ENCODE measurements around the gene TNIK. TPM values are rescaled to one million over a fixed set of nuclear protein-coding genes. Genes with fewer than 3 reads are reported as not detected.
"Not testable (repeated sequence)": the region's sequence is repeated elsewhere in the genome, so short reads cannot be mapped to it uniquely, and the experiment has no call there.

TNIK gene
- total RNA-seq, 2 donors from 2014 or later: 28.6 to 43.8 TPM

GRCh38 chr3:171320750-171321558 lies 139.3 kb downstream of the TNIK start:
- Mint-ChIP-seq H3K27me3 (no peaks in the 10 kb centered on the region), H3K36me3 (ENCODE audit: low read depth) (no peaks in the 10 kb centered on the region), H3K4me3 (no peak overlapping the region), H3K9me3 (no peaks in the 10 kb centered on the region), H3K27ac (no peak overlapping the region), H3K4me1 (peaks cover 13% of the 10 kb centered on the region)
- no peak for ATAC-seq (replicated peaks)

- peaks cover 11% of the 10 kb centered on the region for H3K4me1 Mint-ChIP-seq
Observed at GRCh38 chr3:171317171-171317570, 143.0 kb downstream of the TNIK start.

GRCh38 chr3:171315919-171316318 lies 144.3 kb downstream of the TNIK start:
- H3K27ac Mint-ChIP-seq: no peak overlapping the region
- H3K36me3 Mint-ChIP-seq (ENCODE audit: low read depth): no peaks in the 10 kb centered on the region
- no peak overlapping the region for H3K4me3 Mint-ChIP-seq
- no peaks in the 10 kb centered on the region for H3K9me3 Mint-ChIP-seq
- ATAC-seq (replicated peaks): no peak
- H3K27me3 Mint-ChIP-seq: no peaks in the 10 kb centered on the region
- H3K4me1 Mint-ChIP-seq: peaks cover 11% of the 10 kb centered on the region

More at GRCh38 chr3:171317171-171317570, 143.0 kb downstream of the TNIK start:
- H3K4me3 Mint-ChIP-seq: no peak overlapping the region
- no peak for ATAC-seq (replicated peaks)
- no peaks in the 10 kb centered on the region for H3K36me3 Mint-ChIP-seq (ENCODE audit: low read depth)
- H3K27me3 Mint-ChIP-seq: no peaks in the 10 kb centered on the region
- H3K9me3 Mint-ChIP-seq: no peaks in the 10 kb centered on the region
- H3K27ac Mint-ChIP-seq: no peak overlapping the region

- Mint-ChIP-seq H3K27me3 (no peaks in the 10 kb centered on the region), H3K9me3 (no peaks in the 10 kb centered on the region), H3K27ac (no peak overlapping the region), H3K36me3 (ENCODE audit: low read depth) (no peaks in the 10 kb centered on the region), H3K4me3 (no peak overlapping the region), H3K4me1 (peaks cover 13% of the 10 kb centered on the region)
- no peak for ATAC-seq (replicated peaks)
Observed at GRCh38 chr3:171315101-171315500, 145.1 kb downstream of the TNIK start.

GRCh38 chr3:171314341-171314740 lies 145.9 kb downstream of the TNIK start:
- no peaks in the 10 kb centered on the region for H3K27me3 Mint-ChIP-seq
- no peak overlapping the region for H3K27ac Mint-ChIP-seq
- ATAC-seq (replicated peaks): no peak
- H3K36me3 Mint-ChIP-seq (ENCODE audit: low read depth): no peaks in the 10 kb centered on the region
- H3K4me3 Mint-ChIP-seq: no peak overlapping the region
- H3K4me1 Mint-ChIP-seq: peaks cover 19% of the 10 kb centered on the region
- no peaks in the 10 kb centered on the region for H3K9me3 Mint-ChIP-seq

GRCh38 chr3:171313702-171314101 lies 146.5 kb downstream of the TNIK start:
- H3K27ac Mint-ChIP-seq: no peak overlapping the region
- H3K36me3 Mint-ChIP-seq (ENCODE audit: low read depth): no peaks in the 10 kb centered on the region
- no peaks in the 10 kb centered on the region for H3K9me3 Mint-ChIP-seq
- no peak for ATAC-seq (replicated peaks)
- H3K4me3 Mint-ChIP-seq: no peak overlapping the region
- H3K4me1 Mint-ChIP-seq: peaks cover 25% of the 10 kb centered on the region
- H3K27me3 Mint-ChIP-seq: no peaks in the 10 kb centered on the region

- Mint-ChIP-seq H3K9me3 (peaks cover 4% of the 10 kb centered on the region), H3K36me3 (ENCODE audit: low read depth) (no peaks in the 10 kb centered on the region), H3K4me3 (no peak overlapping the region), H3K27me3 (no peaks in the 10 kb centered on the region), H3K27ac (no peak overlapping the region), H3K4me1 (peaks cover 34% of the 10 kb centered on the region)
- ATAC-seq (replicated peaks): no peak
Observed at GRCh38 chr3:171312741-171313140, 147.5 kb downstream of the TNIK start.

GRCh38 chr3:171311784-171312183 lies 148.4 kb downstream of the TNIK start:
- no peaks in the 10 kb centered on the region for H3K36me3 Mint-ChIP-seq (ENCODE audit: low read depth)
- H3K4me3 Mint-ChIP-seq: peak overlapping the region; percentile 41
- no peaks in the 10 kb centered on the region for H3K27me3 Mint-ChIP-seq
- peaks cover 34% of the 10 kb centered on the region for H3K4me1 Mint-ChIP-seq
- no peak overlapping the region for H3K27ac Mint-ChIP-seq
- ATAC-seq (replicated peaks): no peak
- H3K9me3 Mint-ChIP-seq: peaks cover 4% of the 10 kb centered on the region

GRCh38 chr3:171309906-171310359 lies 150.3 kb downstream of the TNIK start:
- no peaks in the 10 kb centered on the region for H3K27me3 Mint-ChIP-seq
- peak overlapping the region; percentile 10 for H3K4me3 Mint-ChIP-seq
- peak; percentile 54 for ATAC-seq (replicated peaks)
- H3K4me1 Mint-ChIP-seq: peaks cover 28% of the 10 kb centered on the region
- H3K27ac Mint-ChIP-seq: peak overlapping the region; percentile 58
- peaks cover 6% of the 10 kb centered on the region for H3K9me3 Mint-ChIP-seq
- H3K36me3 Mint-ChIP-seq (ENCODE audit: low read depth): no peaks in the 10 kb centered on the region

- Mint-ChIP-seq H3K36me3 (ENCODE audit: low read depth) (no peaks in the 10 kb centered on the region), H3K9me3 (peaks cover 10% of the 10 kb centered on the region), H3K4me1 (peaks cover 32% of the 10 kb centered on the region), H3K4me3 (peak overlapping the region; percentile 8), H3K27ac (peak overlapping the region; percentile 32), H3K27me3 (no peaks in the 10 kb centered on the region)
- no peak for ATAC-seq (replicated peaks)
Observed at GRCh38 chr3:171307988-171308387, 152.2 kb downstream of the TNIK start.

- H3K4me1 Mint-ChIP-seq: peaks cover 31% of the 10 kb centered on the region
Observed at GRCh38 chr3:171307046-171307585, 153.1 kb downstream of the TNIK start.

GRCh38 chr3:171306631-171307030 lies 153.6 kb downstream of the TNIK start:
- Mint-ChIP-seq H3K4me3 (no peak overlapping the region), H3K9me3 (peaks cover 10% of the 10 kb centered on the region), H3K27ac (no peak overlapping the region), H3K27me3 (no peaks in the 10 kb centered on the region), H3K4me1 (peaks cover 31% of the 10 kb centered on the region), H3K36me3 (ENCODE audit: low read depth) (no peaks in the 10 kb centered on the region)
- ATAC-seq (replicated peaks): no peak

More at GRCh38 chr3:171307046-171307585, 153.1 kb downstream of the TNIK start:
- Mint-ChIP-seq H3K4me3 (no peak overlapping the region), H3K9me3 (peaks cover 10% of the 10 kb centered on the region), H3K36me3 (ENCODE audit: low read depth) (no peaks in the 10 kb centered on the region), H3K27ac (no peak overlapping the region), H3K27me3 (no peaks in the 10 kb centered on the region)
- ATAC-seq (replicated peaks): no peak

GRCh38 chr3:171305823-171306222 lies 154.4 kb downstream of the TNIK start:
- H3K4me3 Mint-ChIP-seq; H3K27me3 Mint-ChIP-seq; H3K36me3 Mint-ChIP-seq (ENCODE audit: low read depth); ATAC-seq (replicated peaks); H3K27ac Mint-ChIP-seq: not testable (repeated sequence)
- Mint-ChIP-seq H3K4me1 (peaks cover 33% of the 10 kb centered on the region), H3K9me3 (peaks cover 10% of the 10 kb centered on the region)

- H3K27ac Mint-ChIP-seq; H3K36me3 Mint-ChIP-seq (ENCODE audit: low read depth); H3K27me3 Mint-ChIP-seq; H3K4me3 Mint-ChIP-seq; ATAC-seq (replicated peaks): not testable (repeated sequence)
- peaks cover 10% of the 10 kb centered on the region for H3K9me3 Mint-ChIP-seq
- H3K4me1 Mint-ChIP-seq: peaks cover 31% of the 10 kb centered on the region
Observed at GRCh38 chr3:171304498-171304897, 155.7 kb downstream of the TNIK start.

- not testable (repeated sequence) for H3K4me3 Mint-ChIP-seq; H3K36me3 Mint-ChIP-seq (ENCODE audit: low read depth); H3K27ac Mint-ChIP-seq; H3K27me3 Mint-ChIP-seq
- H3K9me3 Mint-ChIP-seq: peaks cover 10% of the 10 kb centered on the region
- H3K4me1 Mint-ChIP-seq: peaks cover 27% of the 10 kb centered on the region
- ATAC-seq (replicated peaks): peak; percentile 23
Observed at GRCh38 chr3:171304017-171304416, 156.2 kb downstream of the TNIK start.

Measured in activated T-helper 17 cell treated with anti-CD3 and anti-CD28 coated beads, Interleukin-2, amount 50 U/mL, for 72 hours (primary cell).